ENCODE results near the gene CLPTM1L. TPM values are rescaled to one million over a fixed set of nuclear protein-coding genes. Genes with fewer than 3 reads are reported as not detected.

CLPTM1L gene
- total and polyA plus RNA-seq, 9 of the 15 experiments (the other 6 are each of a cell fraction or from before 2014, with no cell fraction given): 3.5 to 217 (median 177) TPM

DNA sequence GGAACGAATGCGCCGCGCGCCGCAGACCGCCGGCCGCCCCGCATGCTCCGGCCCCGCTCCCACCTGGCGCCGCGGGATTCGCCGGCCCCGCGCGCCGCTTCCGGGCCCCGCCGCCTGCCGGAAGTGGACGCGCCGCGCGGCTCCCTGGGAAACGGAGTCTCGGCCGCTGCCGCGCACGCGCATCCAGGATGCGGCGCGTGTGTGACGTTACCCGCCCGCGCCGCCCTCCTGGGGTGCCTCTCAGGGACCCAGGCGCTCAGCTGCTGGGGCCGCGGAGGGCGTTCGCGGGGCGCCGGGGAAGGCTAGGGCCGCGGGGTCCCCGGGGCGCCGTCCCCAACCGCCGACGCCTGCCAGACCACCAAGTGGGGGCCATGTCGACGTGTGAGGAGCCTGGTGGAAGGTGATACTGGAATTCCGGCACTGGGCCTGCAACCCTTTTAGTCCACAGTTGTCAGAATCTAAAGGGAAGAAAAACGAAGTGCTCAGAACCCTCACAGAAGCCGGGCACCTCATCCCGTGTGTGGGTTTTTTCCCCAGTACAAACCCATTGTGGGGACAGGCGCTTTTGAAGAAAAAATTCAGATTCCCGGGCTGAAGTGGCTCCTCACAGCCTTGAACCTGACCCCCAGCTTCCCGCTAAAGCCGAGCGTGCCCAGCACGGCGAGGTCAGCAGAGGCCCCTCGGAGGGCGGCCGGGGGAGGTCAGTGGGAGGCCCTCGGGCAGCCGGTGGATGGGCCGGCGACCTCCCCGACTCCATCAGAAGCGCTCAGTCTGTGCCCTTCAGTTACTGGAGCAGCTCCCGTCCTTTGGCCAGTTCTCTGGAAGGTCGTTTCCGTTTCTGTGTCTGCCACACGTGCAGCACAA, at the start of gene CLPTM1L (continued):
- TF ChIP-seq FOXA3 (CRISPR knock-in tag; conservative IDR thresholded peaks at IDR 0.05 in 1 of 2, IDR thresholded peaks at IDR 0.05 in 1 of 2) (0 out of 4 replicates have a peak, but pooled peaks of 1 of the 2 experiments have one; percentile 68), CBX2 (IDR thresholded peaks at IDR 0.05; ENCODE audit: insufficient read depth, low read length, poor library complexity, severe bottlenecking) (no peak), MECOM (CRISPR knock-in tag; IDR thresholded peaks at IDR 0.05) (no peak), BHLHE40 (IDR thresholded peaks at IDR 0.05; ENCODE audit: low read length) (no peak), ZNF668 (CRISPR knock-in tag; IDR thresholded peaks at IDR 0.05) (no peak), TCF7L2 (IDR thresholded peaks at IDR 0.05; ENCODE audit: low read depth, low read length) (no peak), CBX5 (IDR thresholded peaks at IDR 0.05; ENCODE audit: borderline replicate concordance, low read depth) (no peak), SMARCA5 (IDR thresholded peaks at IDR 0.05) (no peak), CHCHD3 (CRISPR knock-in tag; IDR thresholded peaks at IDR 0.05) (no peak), CHD4 (IDR thresholded peaks at IDR 0.05; ENCODE audit: insufficient read depth, insufficient replicate concordance, low read depth, low read length, poor library complexity, severe bottlenecking) (no peak), ZNF311 (CRISPR knock-in tag; IDR thresholded peaks at IDR 0.05) (no peak), ZNF212 (CRISPR knock-in tag; IDR thresholded peaks at IDR 0.05) (no peak), ARHGAP35 (IDR thresholded peaks at IDR 0.05; ENCODE audit: partially characterized antibody) (no peak), SNIP1 (IDR thresholded peaks at IDR 0.05; ENCODE audit: low read depth) (no peak), RAD21 (CRISPR knock-in tag; conservative IDR thresholded peaks at IDR 0.05 in 1 of 2, IDR thresholded peaks at IDR 0.05 in 1 of 2) (no peak), CREB1 (IDR thresholded peaks at IDR 0.05) (peak; percentile 98), CREB1 (CRISPR knock-in tag; IDR thresholded peaks at IDR 0.05) (peak; percentile 97), MYNN (IDR thresholded peaks at IDR 0.05) (no peak), MYNN (CRISPR knock-in tag; IDR thresholded peaks at IDR 0.05) (no peak), TAL1 (IDR thresholded peaks at IDR 0.05) (no peak)
- TF ChIP-seq, protein P1, sequence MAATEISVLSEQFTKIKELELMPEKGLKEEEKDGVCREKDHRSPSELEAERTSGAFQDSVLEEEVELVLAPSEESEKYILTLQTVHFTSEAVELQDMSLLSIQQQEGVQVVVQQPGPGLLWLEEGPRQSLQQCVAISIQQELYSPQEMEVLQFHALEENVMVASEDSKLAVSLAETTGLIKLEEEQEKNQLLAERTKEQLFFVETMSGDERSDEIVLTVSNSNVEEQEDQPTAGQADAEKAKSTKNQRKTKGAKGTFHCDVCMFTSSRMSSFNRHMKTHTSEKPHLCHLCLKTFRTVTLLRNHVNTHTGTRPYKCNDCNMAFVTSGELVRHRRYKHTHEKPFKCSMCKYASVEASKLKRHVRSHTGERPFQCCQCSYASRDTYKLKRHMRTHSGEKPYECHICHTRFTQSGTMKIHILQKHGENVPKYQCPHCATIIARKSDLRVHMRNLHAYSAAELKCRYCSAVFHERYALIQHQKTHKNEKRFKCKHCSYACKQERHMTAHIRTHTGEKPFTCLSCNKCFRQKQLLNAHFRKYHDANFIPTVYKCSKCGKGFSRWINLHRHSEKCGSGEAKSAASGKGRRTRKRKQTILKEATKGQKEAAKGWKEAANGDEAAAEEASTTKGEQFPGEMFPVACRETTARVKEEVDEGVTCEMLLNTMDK (IDR thresholded peaks at IDR 0.05; ENCODE audit: borderline replicate concordance, insufficient read depth, low read depth, low read length, poor library complexity, severe bottlenecking): no peak
- TF ChIP-seq, protein P2, sequence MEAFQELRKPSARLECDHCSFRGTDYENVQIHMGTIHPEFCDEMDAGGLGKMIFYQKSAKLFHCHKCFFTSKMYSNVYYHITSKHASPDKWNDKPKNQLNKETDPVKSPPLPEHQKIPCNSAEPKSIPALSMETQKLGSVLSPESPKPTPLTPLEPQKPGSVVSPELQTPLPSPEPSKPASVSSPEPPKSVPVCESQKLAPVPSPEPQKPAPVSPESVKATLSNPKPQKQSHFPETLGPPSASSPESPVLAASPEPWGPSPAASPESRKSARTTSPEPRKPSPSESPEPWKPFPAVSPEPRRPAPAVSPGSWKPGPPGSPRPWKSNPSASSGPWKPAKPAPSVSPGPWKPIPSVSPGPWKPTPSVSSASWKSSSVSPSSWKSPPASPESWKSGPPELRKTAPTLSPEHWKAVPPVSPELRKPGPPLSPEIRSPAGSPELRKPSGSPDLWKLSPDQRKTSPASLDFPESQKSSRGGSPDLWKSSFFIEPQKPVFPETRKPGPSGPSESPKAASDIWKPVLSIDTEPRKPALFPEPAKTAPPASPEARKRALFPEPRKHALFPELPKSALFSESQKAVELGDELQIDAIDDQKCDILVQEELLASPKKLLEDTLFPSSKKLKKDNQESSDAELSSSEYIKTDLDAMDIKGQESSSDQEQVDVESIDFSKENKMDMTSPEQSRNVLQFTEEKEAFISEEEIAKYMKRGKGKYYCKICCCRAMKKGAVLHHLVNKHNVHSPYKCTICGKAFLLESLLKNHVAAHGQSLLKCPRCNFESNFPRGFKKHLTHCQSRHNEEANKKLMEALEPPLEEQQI (IDR thresholded peaks at IDR 0.05): no peak
- TF ChIP-seq, protein P3, sequence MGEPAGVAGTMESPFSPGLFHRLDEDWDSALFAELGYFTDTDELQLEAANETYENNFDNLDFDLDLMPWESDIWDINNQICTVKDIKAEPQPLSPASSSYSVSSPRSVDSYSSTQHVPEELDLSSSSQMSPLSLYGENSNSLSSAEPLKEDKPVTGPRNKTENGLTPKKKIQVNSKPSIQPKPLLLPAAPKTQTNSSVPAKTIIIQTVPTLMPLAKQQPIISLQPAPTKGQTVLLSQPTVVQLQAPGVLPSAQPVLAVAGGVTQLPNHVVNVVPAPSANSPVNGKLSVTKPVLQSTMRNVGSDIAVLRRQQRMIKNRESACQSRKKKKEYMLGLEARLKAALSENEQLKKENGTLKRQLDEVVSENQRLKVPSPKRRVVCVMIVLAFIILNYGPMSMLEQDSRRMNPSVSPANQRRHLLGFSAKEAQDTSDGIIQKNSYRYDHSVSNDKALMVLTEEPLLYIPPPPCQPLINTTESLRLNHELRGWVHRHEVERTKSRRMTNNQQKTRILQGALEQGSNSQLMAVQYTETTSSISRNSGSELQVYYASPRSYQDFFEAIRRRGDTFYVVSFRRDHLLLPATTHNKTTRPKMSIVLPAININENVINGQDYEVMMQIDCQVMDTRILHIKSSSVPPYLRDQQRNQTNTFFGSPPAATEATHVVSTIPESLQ (CRISPR knock-in tag; IDR thresholded peaks at IDR 0.05): no peak

Measured in K562 (cell line).